GM12892 (cell line): ENCODE data around the gene AGPAT2.

Experiments
- POLR2A ChIP-seq: IDR thresholded peaks from 2 replicates; pipeline ENCODE4 v1.6.1; 2011; ENCODE audit warnings: low read depth, low read length, control low read depth
- POLR2AphosphoS5 ChIP-seq: IDR thresholded peaks from 2 replicates; pipeline ENCODE4 v1.6.1; 2011; ENCODE audit warnings: low read depth, low read length, control low read depth

GRCh38 chr9:136667214-136667939 lies 19.9 kb downstream of the AGPAT2 start:
- TF ChIP-seq POLR2A (no peak), POLR2AphosphoS5 (no peak)
